AG09309 (cell line): ENCODE measurements around the gene NIM1K.
"Not testable (repeated sequence)": the region's sequence is repeated elsewhere in the genome, so short reads cannot be mapped to it uniquely, and the experiment has no call there.

Experiments
- DNase-seq: peaks from one replicate; pipeline ENCODE4 v3.0.0-alpha.2; 2010; ENCODE audit warnings: low read depth
- H3K4me3 ChIP-seq: 2 replicates; pipeline ENCODE4 v1.5.1; 2011; ENCODE audit warnings: mild to moderate bottlenecking, low read depth, low read length, moderate library complexity; ENCODE audit not compliant: control insufficient read depth
- TF ChIP-seq, protein P1 (sequence below): IDR thresholded peaks from 2 replicates; pipeline ENCODE4 v1.5.1; 2011; ENCODE audit warnings: mild to moderate bottlenecking, low read depth, low read length, inconsistent platforms; ENCODE audit not compliant: insufficient read depth, control insufficient read depth; ENCODE audit errors: missing control alignments

NIM1K gene

DNA sequence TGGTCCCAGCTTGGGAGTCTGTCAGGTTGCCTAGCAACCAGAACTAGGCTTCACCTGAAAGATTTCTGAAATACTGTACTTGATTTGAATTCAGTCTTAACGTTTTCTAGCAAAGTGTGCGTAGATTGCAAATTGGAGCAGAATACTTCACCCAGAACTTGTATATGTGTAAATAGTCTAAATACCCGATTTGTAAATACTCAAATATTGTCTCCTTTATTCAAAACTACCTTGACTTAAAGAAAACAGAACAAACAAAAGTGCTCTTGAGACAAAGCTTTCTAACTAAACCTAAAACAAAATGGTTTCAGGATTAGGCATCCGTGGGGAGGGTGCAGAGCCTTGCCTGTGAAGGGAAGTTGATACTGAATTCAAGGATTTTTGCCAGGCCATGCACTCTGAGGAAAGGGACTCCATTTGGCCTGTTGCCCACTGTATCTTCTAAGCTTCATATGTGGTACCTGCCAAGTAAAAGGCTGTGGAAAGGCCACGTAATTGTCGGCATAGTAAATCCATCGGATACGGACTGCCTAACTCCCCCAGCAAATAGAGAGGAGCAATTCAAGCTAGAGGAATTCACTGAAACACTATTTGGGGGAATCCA, 121.9 kb downstream of the NIM1K start:
- TF ChIP-seq, protein P1, sequence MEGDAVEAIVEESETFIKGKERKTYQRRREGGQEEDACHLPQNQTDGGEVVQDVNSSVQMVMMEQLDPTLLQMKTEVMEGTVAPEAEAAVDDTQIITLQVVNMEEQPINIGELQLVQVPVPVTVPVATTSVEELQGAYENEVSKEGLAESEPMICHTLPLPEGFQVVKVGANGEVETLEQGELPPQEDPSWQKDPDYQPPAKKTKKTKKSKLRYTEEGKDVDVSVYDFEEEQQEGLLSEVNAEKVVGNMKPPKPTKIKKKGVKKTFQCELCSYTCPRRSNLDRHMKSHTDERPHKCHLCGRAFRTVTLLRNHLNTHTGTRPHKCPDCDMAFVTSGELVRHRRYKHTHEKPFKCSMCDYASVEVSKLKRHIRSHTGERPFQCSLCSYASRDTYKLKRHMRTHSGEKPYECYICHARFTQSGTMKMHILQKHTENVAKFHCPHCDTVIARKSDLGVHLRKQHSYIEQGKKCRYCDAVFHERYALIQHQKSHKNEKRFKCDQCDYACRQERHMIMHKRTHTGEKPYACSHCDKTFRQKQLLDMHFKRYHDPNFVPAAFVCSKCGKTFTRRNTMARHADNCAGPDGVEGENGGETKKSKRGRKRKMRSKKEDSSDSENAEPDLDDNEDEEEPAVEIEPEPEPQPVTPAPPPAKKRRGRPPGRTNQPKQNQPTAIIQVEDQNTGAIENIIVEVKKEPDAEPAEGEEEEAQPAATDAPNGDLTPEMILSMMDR = no peak
- DNase-seq = no peak
- peak overlapping the region; percentile 70 for H3K4me3 ChIP-seq

DNA sequence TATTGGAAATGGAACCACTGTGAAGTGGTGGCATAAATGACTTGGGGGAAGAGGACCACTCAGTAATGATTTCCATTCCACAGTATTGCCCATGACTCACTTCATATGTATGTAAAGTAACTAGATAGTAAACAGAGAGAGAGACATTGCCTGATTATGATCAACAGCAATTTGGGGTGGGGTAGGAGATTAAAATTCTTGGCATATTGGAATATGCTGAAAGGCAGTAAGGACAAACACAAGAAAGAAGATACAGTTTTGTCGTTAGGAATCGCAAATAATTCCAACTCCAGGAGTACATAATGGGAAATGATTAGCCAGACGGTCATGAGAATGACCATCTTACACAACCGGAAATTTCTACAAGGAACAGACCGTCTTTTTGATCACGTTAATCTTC, 122.7 kb downstream of the NIM1K start:
- no peak for DNase-seq
- TF ChIP-seq, protein P1 = no peak
- H3K4me3 ChIP-seq = no peak overlapping the region

DNA sequence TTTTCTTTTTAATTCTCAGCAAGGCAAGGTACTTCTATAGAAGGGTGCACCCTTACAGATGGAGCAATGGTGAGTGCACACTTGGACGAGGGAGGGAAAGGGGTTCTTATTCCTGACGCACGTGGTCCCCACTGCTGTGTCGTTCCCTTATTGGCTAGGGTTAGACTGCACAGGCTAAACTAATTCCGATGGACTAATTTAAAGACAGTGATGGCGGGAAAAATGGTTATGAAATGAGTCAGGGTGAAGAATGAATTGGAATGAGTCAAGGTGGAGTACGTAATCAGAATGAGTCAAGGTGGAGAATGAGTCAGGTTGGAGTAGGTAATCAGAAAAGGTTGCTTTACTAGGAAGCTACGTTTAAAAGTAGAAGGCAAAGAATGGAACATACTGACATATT, 123.2 kb downstream of the NIM1K start:
- TF ChIP-seq, protein P1 = no peak

DNA sequence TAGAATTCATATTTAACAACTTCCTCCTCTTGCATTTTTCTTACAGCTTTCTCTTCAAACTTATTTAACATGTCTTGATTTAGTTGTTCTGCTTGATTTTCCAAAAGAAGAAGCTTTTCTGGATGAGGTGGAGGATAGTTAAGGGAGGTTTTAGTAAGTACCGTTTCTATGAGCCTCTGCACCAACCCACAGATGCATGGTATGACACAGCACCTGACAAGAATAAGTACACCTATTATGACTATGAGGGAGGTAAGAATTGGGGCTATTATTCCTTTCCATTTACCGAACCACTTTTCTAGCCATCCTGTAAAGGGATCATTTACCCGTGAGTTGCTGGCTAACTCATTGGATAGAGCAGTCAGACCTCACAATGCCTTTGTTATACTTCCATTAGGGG, 123.7 kb downstream of the NIM1K start:
- TF ChIP-seq, protein P1 = no peak
- no peak for DNase-seq
- H3K4me3 ChIP-seq = no peak overlapping the region

More for the DNA sequence above, 123.2 kb downstream of the NIM1K start:
- DNase-seq = no peak
- no peak overlapping the region for H3K4me3 ChIP-seq

DNA sequence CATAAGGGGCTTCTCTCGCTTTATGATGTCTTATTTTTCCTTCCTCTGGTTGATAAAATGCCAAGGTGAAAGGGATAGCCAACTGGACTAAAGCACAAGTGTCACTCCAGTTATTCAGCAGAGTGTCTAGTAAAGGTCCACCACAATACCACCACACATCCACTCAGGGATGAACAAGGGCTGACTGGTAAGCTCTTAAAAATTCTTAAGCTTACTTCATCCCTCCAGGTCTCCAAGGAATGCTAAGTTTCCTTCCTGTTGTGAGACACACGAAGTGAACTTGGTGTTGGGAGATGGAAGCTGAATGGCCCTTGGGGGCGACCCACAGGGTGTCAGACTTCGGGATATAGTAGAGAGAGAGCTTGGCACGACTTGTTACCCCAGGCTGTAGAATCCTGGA, 124.4 kb downstream of the NIM1K start:
- TF ChIP-seq, protein P1 = no peak
- no peak for DNase-seq
- H3K4me3 ChIP-seq = no peak overlapping the region

DNA sequence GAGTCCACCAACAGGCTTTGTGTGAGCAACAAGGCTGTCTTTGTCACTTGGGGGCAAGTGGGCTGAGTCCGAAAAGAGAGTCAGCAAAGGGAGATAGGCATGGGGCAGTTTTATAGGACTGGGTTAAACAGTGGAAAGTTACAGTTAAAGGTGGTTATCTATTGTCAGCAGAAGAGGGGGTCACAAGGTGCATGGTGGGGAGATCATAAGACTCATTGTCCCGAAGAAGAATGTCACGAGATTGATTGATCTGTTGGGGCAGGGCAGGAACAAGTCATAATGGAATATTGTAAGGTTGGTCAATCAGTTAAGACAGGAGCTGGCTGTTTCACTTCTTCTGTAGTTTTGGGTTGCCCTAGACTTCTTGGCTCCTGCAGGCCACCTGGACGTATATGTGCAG, 128.8 kb downstream of the NIM1K start:
- H3K4me3 ChIP-seq = no peak overlapping the region
- TF ChIP-seq, protein P1 = no peak
- DNase-seq = no peak

DNA sequence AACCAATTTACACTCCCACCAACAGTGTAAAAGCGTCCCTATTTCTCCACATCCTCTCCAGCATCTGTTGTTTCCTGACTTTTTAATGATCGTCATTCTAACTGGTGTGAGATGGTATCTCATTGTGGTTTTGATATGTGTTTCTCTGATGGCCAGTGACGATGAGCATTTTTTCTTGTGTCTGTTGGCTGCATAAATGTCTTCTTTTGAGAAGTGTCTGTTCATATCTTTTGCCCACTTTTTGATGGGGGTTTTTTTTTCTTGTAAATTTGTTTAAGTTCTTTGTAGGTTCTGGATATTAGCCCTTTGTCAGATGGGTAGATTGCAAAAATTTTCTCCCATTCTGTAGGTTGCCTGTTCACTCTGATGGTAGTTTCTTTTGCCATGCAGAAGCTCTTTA, 131.5 kb downstream of the NIM1K start:
- DNase-seq, H3K4me3 ChIP-seq: not testable (repeated sequence)

DNA sequence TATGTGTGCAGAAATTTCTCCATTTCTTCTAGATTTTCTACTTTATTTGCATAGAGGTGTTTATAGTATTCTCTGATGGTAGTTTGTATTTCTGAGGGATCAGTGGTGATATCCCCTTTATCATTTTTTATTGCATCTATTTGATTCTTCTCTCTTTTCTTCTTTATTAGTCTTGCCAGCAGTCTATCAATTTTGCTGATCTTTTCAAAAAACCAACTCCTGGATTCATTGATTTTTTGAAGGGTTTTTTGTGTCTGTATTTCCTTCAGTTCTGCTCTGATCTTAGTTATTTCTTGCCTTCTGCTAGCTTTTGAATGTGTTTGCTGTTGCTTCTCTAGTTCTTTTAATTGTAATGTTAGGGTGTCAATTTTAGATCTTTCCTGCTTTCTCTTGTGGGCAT, 133.6 kb downstream of the NIM1K start:
- not testable (repeated sequence) for H3K4me3 ChIP-seq, DNase-seq
